GM19043 (cell line): Measurements from ENCODE around the gene MAP3K6.

Experiments
- ATAC-seq: cut with Tn5 transposase; IDR thresholded peaks from one replicate; pipeline ENCODE4 v1.9.1; 2021; ENCODE audit warnings: low read depth; ENCODE audit not compliant: unreplicated experiment

MAP3K6 gene

DNA sequence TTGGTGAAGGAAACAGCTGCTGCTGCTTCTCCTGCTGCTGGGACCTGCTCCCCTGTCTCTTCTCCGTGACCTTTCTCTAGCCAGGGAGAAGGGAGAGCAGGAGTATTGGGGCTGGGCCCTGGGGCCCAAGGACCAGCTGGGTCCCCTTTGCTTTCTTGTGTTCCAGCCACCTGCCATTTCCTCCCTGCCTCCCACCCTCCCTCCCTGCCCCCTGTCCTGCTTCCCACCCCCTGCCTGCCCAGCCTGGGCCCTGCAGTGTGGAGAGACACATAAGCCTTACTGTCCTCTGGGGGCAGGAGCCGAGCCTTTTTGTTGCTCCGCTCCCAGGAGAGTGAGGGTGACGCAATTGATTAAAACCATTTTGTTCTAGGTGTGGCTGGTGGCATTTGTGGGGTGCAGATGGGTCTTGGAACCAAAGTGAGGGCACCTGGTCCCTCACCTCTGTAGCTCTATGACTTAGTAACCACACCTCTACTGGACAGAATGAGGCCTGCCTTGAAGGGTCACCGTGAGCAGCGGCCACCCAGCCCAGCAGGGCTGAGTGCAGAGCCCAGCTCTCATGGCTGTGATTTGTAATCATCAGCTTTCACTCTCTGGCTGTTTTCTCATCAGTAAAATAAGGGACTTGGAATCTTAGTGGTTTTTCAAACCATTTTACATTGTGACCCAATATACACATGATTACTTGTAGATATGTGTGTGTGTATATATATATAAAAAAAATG, 58.7 kb downstream of the MAP3K6 start:
- no peak for ATAC-seq

DNA sequence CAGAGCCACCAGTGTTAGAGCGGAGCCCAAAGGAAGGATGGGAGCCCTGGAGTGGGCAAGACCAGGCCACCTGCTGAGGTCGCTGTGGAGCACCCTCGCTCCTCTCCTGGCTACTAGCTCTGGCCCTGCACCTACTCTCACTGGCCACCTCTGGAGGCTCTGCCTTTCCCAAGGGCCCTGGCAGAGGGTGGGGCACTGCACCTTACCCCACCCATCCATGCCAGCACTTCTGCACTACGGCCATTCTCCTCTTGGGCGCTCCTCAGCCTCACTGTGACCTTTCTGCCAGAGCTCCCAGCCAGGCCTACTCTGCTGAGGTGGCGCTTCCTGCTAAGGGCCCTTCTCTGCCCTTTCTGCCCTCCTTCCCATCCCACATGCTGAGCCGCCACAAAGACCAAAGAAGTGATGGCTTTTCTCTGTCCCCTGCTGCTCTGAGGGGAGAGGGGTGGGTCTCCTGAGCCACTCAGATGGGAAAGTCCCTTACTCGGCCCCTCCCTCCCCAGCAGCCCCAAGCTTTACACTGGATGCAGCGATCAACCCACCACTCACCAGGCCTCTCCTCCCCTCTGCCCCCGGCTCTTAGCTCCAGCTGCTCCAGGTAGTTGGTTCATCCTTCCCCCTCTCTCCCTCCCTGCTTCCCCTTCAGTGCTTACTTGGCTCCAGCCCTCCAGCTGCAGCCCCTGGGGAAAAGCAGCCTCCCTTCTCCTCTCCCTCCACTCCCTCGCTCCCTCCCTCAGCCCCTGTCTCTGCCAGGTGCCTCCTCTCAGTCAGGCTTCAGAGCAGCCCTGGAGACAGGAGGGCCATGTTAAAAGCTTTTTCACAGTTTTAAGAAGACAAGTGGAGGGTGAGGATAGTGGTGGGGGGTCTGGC, 59.6 kb downstream of the MAP3K6 start:
- ATAC-seq, result no peak

GRCh38 chr1:27306071-27306470, 60.7 kb downstream of the MAP3K6 start:
- no peak for ATAC-seq
